ENCODE measurements around the gene IRF2BP2. TPM values are rescaled to one million over a fixed set of nuclear protein-coding genes. Genes with fewer than 3 reads are reported as not detected.

IRF2BP2 gene
- total and polyA plus RNA-seq, 2 of the 13 experiments (the other 11 are each of a cell fraction or from before 2014, with no cell fraction given) = 140 to 147 TPM

DNA sequence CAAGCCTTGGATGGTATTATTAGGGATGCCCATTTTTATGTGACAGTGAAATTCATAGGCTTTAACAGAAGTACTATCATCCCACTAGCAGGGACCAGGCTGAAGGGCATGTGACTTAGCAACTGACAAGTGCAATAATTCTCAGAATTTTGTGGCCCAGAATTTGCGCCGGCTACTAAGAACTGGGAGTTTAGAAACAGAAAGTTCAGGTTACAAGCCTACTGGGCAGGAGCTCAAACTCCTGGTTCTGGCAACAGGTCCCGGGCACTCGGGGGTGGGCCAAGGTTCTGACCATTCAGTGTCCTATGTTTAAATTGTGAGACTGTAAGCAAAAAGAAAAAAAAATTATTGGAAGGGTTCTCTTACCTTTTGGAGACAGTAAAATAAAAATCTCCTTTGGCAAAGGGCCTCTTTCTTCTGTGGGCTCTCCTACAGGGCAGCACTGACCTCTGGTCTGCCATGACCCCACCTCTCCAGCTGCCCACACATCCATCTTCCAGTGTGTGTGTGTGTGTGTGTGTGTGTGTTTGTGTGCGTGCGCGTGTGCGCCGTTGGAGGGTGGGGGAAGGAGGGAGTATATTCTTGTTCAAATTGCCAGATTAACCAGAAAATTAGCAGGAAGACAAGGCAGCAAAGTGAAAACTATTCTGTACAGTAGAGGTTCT lies 26.1 kb downstream of the IRF2BP2 start:
- intact Hi-C loops (cut with micrococcal nuclease; ENCODE audit: unreplicated experiment) = no loop called here
- TF ChIP-seq HNRNPL (IDR thresholded peaks at IDR 0.05; ENCODE audit: low read depth, low read length) (0 out of 2 replicates have a peak, but pooled peaks have one; percentile 24), FOXK1 (CRISPR knock-in tag; IDR thresholded peaks at IDR 0.05; ENCODE audit: borderline replicate concordance, low read depth) (no peak), NR2F6 (IDR thresholded peaks at IDR 0.05) (peak; percentile 32; the same call in 1 of the 2 replicates), NR2F6 (CRISPR knock-in tag; IDR thresholded peaks at IDR 0.05) (no peak), MYC (CRISPR knock-in tag; IDR thresholded peaks at IDR 0.05; ENCODE audit: borderline replicate concordance) (no peak), NFKB2 (CRISPR knock-in tag; IDR thresholded peaks at IDR 0.05; ENCODE audit: borderline replicate concordance) (no peak)
- TF ChIP-seq, protein P1, sequence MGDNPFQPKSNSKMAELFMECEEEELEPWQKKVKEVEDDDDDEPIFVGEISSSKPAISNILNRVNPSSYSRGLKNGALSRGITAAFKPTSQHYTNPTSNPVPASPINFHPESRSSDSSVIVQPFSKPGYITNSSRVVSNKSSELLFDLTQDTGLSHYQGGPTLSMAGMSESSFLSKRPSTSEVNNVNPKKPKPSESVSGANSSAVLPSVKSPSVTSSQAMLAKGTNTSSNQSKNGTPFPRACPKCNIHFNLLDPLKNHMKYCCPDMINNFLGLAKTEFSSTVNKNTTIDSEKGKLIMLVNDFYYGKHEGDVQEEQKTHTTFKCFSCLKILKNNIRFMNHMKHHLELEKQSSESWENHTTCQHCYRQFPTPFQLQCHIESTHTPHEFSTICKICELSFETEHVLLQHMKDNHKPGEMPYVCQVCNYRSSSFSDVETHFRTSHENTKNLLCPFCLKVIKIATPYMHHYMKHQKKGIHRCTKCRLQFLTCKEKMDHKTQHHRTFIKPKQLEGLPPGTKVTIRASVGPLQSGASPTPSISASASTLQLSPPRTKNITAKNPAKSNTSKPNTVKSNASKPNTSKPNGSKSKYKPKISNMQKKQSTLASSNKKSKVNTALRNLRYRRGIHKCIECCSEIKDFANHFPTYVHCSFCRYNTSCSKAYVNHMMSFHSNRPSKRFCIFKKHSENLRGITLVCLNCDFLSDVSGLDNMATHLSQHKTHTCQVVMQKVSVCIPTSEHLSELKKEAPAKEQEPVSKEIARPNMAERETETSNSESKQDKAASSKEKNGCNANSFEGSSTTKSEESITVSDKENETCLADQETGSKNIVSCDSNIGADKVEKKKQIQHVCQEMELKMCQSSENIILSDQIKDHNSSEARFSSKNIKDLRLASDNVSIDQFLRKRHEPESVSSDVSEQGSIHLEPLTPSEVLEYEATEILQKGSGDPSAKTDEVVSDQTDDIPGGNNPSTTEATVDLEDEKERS (CRISPR knock-in tag; IDR thresholded peaks at IDR 0.05) = no peak
- TF ChIP-seq, protein P2, sequence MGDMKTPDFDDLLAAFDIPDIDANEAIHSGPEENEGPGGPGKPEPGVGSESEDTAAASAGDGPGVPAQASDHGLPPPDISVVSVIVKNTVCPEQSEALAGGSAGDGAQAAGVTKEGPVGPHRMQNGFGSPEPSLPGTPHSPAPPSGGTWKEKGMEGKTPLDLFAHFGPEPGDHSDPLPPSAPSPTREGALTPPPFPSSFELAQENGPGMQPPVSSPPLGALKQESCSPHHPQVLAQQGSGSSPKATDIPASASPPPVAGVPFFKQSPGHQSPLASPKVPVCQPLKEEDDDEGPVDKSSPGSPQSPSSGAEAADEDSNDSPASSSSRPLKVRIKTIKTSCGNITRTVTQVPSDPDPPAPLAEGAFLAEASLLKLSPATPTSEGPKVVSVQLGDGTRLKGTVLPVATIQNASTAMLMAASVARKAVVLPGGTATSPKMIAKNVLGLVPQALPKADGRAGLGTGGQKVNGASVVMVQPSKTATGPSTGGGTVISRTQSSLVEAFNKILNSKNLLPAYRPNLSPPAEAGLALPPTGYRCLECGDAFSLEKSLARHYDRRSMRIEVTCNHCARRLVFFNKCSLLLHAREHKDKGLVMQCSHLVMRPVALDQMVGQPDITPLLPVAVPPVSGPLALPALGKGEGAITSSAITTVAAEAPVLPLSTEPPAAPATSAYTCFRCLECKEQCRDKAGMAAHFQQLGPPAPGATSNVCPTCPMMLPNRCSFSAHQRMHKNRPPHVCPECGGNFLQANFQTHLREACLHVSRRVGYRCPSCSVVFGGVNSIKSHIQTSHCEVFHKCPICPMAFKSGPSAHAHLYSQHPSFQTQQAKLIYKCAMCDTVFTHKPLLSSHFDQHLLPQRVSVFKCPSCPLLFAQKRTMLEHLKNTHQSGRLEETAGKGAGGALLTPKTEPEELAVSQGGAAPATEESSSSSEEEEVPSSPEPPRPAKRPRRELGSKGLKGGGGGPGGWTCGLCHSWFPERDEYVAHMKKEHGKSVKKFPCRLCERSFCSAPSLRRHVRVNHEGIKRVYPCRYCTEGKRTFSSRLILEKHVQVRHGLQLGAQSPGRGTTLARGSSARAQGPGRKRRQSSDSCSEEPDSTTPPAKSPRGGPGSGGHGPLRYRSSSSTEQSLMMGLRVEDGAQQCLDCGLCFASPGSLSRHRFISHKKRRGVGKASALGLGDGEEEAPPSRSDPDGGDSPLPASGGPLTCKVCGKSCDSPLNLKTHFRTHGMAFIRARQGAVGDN (CRISPR knock-in tag; IDR thresholded peaks at IDR 0.05) = peak; percentile 15; the same call in 1 of the 2 replicates
- TF ChIP-seq, protein P3, sequence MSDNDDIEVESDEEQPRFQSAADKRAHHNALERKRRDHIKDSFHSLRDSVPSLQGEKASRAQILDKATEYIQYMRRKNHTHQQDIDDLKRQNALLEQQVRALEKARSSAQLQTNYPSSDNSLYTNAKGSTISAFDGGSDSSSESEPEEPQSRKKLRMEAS (IDR thresholded peaks at IDR 0.05) = 0 out of 2 replicates have a peak, but pooled peaks have one; percentile 14
- TF ChIP-seq, protein P4, sequence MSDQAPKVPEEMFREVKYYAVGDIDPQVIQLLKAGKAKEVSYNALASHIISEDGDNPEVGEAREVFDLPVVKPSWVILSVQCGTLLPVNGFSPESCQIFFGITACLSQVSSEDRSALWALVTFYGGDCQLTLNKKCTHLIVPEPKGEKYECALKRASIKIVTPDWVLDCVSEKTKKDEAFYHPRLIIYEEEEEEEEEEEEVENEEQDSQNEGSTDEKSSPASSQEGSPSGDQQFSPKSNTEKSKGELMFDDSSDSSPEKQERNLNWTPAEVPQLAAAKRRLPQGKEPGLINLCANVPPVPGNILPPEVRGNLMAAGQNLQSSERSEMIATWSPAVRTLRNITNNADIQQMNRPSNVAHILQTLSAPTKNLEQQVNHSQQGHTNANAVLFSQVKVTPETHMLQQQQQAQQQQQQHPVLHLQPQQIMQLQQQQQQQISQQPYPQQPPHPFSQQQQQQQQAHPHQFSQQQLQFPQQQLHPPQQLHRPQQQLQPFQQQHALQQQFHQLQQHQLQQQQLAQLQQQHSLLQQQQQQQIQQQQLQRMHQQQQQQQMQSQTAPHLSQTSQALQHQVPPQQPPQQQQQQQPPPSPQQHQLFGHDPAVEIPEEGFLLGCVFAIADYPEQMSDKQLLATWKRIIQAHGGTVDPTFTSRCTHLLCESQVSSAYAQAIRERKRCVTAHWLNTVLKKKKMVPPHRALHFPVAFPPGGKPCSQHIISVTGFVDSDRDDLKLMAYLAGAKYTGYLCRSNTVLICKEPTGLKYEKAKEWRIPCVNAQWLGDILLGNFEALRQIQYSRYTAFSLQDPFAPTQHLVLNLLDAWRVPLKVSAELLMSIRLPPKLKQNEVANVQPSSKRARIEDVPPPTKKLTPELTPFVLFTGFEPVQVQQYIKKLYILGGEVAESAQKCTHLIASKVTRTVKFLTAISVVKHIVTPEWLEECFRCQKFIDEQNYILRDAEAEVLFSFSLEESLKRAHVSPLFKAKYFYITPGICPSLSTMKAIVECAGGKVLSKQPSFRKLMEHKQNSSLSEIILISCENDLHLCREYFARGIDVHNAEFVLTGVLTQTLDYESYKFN (CRISPR knock-in tag; conservative IDR thresholded peaks at IDR 0.05) = 0 out of 2 replicates have a peak, but pooled peaks have one; percentile 16

More for the DNA sequence above, 26.1 kb downstream of the IRF2BP2 start:
- Histone ChIP-seq H3K9me3 (ENCODE audit: low read length) (no peaks in the 10 kb centered on the region), H2AFZ (ENCODE audit: low read length) (no peak overlapping the region), H4K20me1 (ENCODE audit: insufficient read depth, low read length) (no peaks in the 10 kb centered on the region), H3K4me3 (replicated peaks in 1 of 3; ENCODE audit: insufficient read depth in 1 of 3, low read depth in 2 of 3, low read length in 3 of 3) (peak overlapping the region in 1 of 3 experiments; percentile 14; a peak in 1 of 6 replicates), H3K4me2 (ENCODE audit: low read depth, low read length) (peak overlapping the region; percentile 70), H3K9ac (ENCODE audit: insufficient read depth, low read depth, low read length) (no peak overlapping the region), H3K4me1 (ENCODE audit: insufficient read depth, low read length) (peaks cover 23% of the 10 kb centered on the region), H3K36me3 (replicated peaks in 1 of 2; ENCODE audit: control insufficient read depth in 1 of 2, insufficient read depth in 2 of 2, low read length in 2 of 2) (no peaks in the 10 kb centered on the region), H3K27ac (ENCODE audit: extremely low read length, insufficient read depth, low read length) (no peak overlapping the region), H3K79me2 (ENCODE audit: insufficient read depth, low read length) (no peaks in the 10 kb centered on the region), H3K27me3 (ENCODE audit: control insufficient read depth in 1 of 2, insufficient read depth in 2 of 2, low read length in 2 of 2) (peaks cover 3% of the 10 kb centered on the region in 2 experiments; a peak in 2 of 5 replicates)
- CTCF ChIA-PET (ENCODE audit: low intra/inter-chr PET ratio, low total read pairs) = no interaction called here
- WGBS (ENCODE audit: low lambda C conversion rate) = 17% methylated on average over 9 of the region's 9 CpGs
- in situ Hi-C loops (cut with HindIII; ENCODE audit: extremely low pct_ligation_motif_present, low pct_unique_long_range_greater_than_20kb) = no loop called here
- POLR2A ChIA-PET = interaction anchor here (0.5 to 1.4 kb wide), 9 partner anchors 14 to 500 kb away, joined by 3 read pairs; no protein-coding TSS in a partner anchor
- FAIRE-seq = no peak
- no TSS peak for BruUV-seq (replicated peaks)
- no peak for DNase-seq (ENCODE audit: low spot score)
- peak; percentile 66 for ATAC-seq

All from HepG2 (cell line).